GM23338 (cell line): ENCODE measurements around the gene POGZ. TPM values are rescaled to one million over a fixed set of nuclear protein-coding genes. Genes with fewer than 3 reads are reported as not detected.

Experiments
- ATAC-seq: fragments of 200-7000 bp; cut with Tn5 transposase; 3 replicates; pipeline ENCODE4 v1.9.1; 2020
- DNase-seq: peaks from one replicate; pipeline ENCODE4 v3.0.0-alpha.2; 2015; ENCODE audit warnings: low spot score
- H2AFZ ChIP-seq: fragments of 200-600 bp; sonication (generic); 2 replicates; pipeline ENCODE4 v1.8.0; 2016; ENCODE audit warnings: antibody characterized with exemption, mild to moderate bottlenecking, moderate library complexity
- H3F3A ChIP-seq: fragments of 200-600 bp; sonication (generic); replicated peaks from 2 replicates; pipeline ENCODE4 v1.8.0; 2017; ENCODE audit warnings: antibody characterized with exemption, mixed run types, low read depth
- H3K27ac ChIP-seq: fragments of 200-600 bp; sonication (generic); 2 replicates; pipeline ENCODE4 v1.6.1; 2016; ENCODE audit warnings: low read depth
- H3K27me3 ChIP-seq: fragments of 200-600 bp; sonication (generic); 2 replicates; pipeline ENCODE4 v1.8.0; 2016; ENCODE audit warnings: mild to moderate bottlenecking, mixed run types, moderate library complexity; ENCODE audit not compliant: insufficient read depth
- H3K36me3 ChIP-seq: fragments of 200-600 bp; sonication (generic); 2 replicates; pipeline ENCODE4 v1.8.0; 2016; ENCODE audit warnings: mild to moderate bottlenecking; ENCODE audit not compliant: insufficient read depth
- H3K4me1 ChIP-seq: fragments of 200-600 bp; sonication (generic); 2 replicates; pipeline ENCODE4 v1.8.0; 2016; ENCODE audit warnings: mild to moderate bottlenecking, moderate library complexity; ENCODE audit not compliant: insufficient read depth
- H3K4me2 ChIP-seq: fragments of 200-600 bp; sonication (generic); 2 replicates; pipeline ENCODE4 v1.7.1; 2017; ENCODE audit warnings: mixed run types
- H3K4me3 ChIP-seq: fragments of 200-600 bp; sonication (generic); 2 replicates; pipeline ENCODE4 v1.6.1; 2016; ENCODE audit warnings: mixed run types
- H3K79me2 ChIP-seq: fragments of 200-600 bp; sonication (generic); replicated peaks from 2 replicates; pipeline ENCODE4 v1.8.0; 2017; ENCODE audit warnings: mild to moderate bottlenecking; ENCODE audit not compliant: insufficient read depth
- H3K9me2 ChIP-seq: fragments of 200-600 bp; sonication (generic); 2 replicates; pipeline ENCODE4 v1.8.0; 2017; ENCODE audit not compliant: insufficient read depth
- H4K20me1 ChIP-seq: fragments of 200-600 bp; sonication (generic); replicated peaks from 2 replicates; pipeline ENCODE4 v1.8.0; 2017; ENCODE audit warnings: mild to moderate bottlenecking; ENCODE audit not compliant: insufficient read depth
- H3K27ac Mint-ChIP-seq: 2 replicates; pipeline ENCODE4 v1.8.0; 2020; ENCODE audit warnings: inconsistent platforms, mild to moderate bottlenecking, moderate library complexity, mixed read lengths
- H3K27me3 Mint-ChIP-seq: 3 replicates; pipeline ENCODE4 v1.8.0; 2022; ENCODE audit warnings: low read depth, mild to moderate bottlenecking, moderate library complexity, mixed read lengths, inconsistent platforms; ENCODE audit not compliant: insufficient read depth, poor library complexity
- H3K36me3 Mint-ChIP-seq: 3 replicates; pipeline ENCODE4 v1.8.0; 2021; ENCODE audit warnings: low read depth, mild to moderate bottlenecking, inconsistent platforms, moderate library complexity, mixed read lengths
- H3K4me1 Mint-ChIP-seq: 3 replicates; pipeline ENCODE4 v1.8.0; 2020; ENCODE audit warnings: mild to moderate bottlenecking, inconsistent platforms, mixed read lengths
- H3K4me3 Mint-ChIP-seq: 3 replicates; pipeline ENCODE4 v1.8.0; 2021; ENCODE audit warnings: moderate library complexity, mild to moderate bottlenecking, inconsistent platforms, mixed read lengths
- H3K9me3 Mint-ChIP-seq: 3 replicates; pipeline ENCODE4 v1.8.0; 2020; ENCODE audit warnings: moderate library complexity, mild to moderate bottlenecking, inconsistent platforms, mixed read lengths
- CREB1 ChIP-seq: fragments of 250-450 bp; sonication (Bioruptor Pico); IDR thresholded peaks from 2 replicates; pipeline ENCODE4 v1.5.0; 2020; ENCODE audit warnings: low read depth, mild to moderate bottlenecking, moderate library complexity
- CTCF ChIP-seq, 2 experiments: fragments of 200-600 bp in 1 of 2; sonication (generic) in 1 of 2; conservative IDR thresholded peaks; 2 replicates each; pipeline versions ENCODE4 v1.5.1 to v1.6.1; 2016 to 2017; ENCODE audit warnings: antibody characterized with exemption in 2 of 2, low read depth in 2 of 2, mild to moderate bottlenecking in 2 of 2, moderate library complexity in 1 of 2
- EZH2 ChIP-seq: fragments of 200-600 bp; sonication (generic); IDR thresholded peaks from one replicate; pipeline ENCODE4 v1.8.0; 2017; ENCODE audit warnings: antibody characterized with exemption, mild to moderate bottlenecking, low read depth; ENCODE audit not compliant: unreplicated experiment
- EZH2phosphoT487 ChIP-seq: fragments of 200-600 bp; sonication (generic); IDR thresholded peaks from one replicate; pipeline ENCODE4 v1.8.1; 2018; ENCODE audit warnings: antibody characterized with exemption; ENCODE audit not compliant: unreplicated experiment
- JUNB ChIP-seq: IDR thresholded peaks from one replicate; pipeline ENCODE4 v1.6.1; 2016; ENCODE audit warnings: antibody characterized with exemption; ENCODE audit not compliant: unreplicated experiment
- NANOG ChIP-seq: IDR thresholded peaks from 2 replicates; pipeline ENCODE4 v1.6.1; 2016; ENCODE audit warnings: antibody characterized with exemption, borderline replicate concordance
- POLR2AphosphoS5 ChIP-seq: IDR thresholded peaks from 2 replicates; pipeline ENCODE4 v1.6.1; 2016; ENCODE audit warnings: antibody characterized with exemption, low read depth
- REST ChIP-seq: IDR thresholded peaks from one replicate; pipeline ENCODE4 v1.6.1; 2018; ENCODE audit warnings: antibody characterized with exemption; ENCODE audit not compliant: unreplicated experiment
- STAT1 ChIP-seq: IDR thresholded peaks from one replicate; pipeline ENCODE4 v1.6.1; 2016; ENCODE audit warnings: antibody characterized with exemption; ENCODE audit not compliant: unreplicated experiment
- ZNF114 ChIP-seq: fragments of 250-450 bp; sonication (Bioruptor Pico); IDR thresholded peaks from 2 replicates; pipeline ENCODE4 v1.5.0; 2020; ENCODE audit warnings: mild to moderate bottlenecking, moderate library complexity
- ZNF331 ChIP-seq: fragments of 250-450 bp; sonication (Bioruptor Pico); IDR thresholded peaks from 2 replicates; pipeline ENCODE4 v1.5.0; 2020; ENCODE audit warnings: low read depth, mild to moderate bottlenecking, moderate library complexity
- ZNF462 ChIP-seq: fragments of 250-450 bp; sonication (Bioruptor Pico); IDR thresholded peaks from 2 replicates; pipeline ENCODE4 v1.5.0; 2020; ENCODE audit warnings: mild to moderate bottlenecking, moderate library complexity
- polyA plus RNA-seq: library from polyadenylated mRNA; unstranded; fragments of >200 nt; fragmentation: Nextera tagmentation; extraction: Ambion mirVana; gene quantifications from 2 replicates; pipeline ENCODE4 v1.2.1, GENCODE V29; 2016
- total RNA-seq: library from RNA; depleted of rRNA; stranded (reverse); fragments of >200 nt; shearing (Covaris generic); gene quantifications from 2 replicates; pipeline ENCODE4 v1.2.3, GENCODE V29; 2014

Gene POGZ
- total and polyA plus RNA-seq, 2 experiments from 2014 or later = 47.0 to 72.5 TPM

DNA sequence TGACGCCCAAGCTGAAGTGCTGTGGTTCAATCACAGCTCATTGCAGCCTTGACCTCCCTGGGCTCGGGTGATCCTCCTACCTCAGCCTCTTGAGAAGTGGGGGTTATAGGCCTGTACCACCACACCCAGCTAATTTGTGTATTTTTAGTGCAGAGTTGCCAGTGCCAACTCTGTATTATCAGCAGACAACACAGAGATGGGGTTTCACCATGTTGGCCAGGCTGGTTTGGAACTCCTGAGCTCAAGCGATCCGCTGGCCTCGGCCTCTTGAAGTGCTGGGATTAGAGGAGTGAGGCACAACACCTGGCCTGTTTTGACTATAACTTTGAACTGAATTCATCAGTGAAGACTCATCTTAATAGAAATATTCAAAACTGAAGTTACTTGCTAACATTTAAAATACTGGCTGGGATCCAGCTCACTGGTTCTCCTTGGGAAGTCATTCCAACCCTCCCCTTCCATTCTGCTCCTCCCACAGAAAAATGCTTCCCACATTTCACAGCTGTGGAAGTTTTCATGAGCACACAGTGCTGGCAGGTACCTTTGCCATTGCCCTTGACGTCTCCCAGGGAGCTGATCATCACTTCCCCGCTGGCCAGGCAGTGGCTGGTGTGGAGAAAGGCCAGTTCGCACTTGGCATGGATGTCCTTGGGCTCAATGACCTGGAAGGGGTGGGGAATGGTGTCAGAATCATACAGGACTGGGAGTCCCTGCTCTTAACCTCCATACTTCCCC lies 91.5 kb downstream of the POGZ start:
- no peaks in the 10 kb centered on the region for H3K9me2 ChIP-seq
- Mint-ChIP-seq H3K4me3 (no peak overlapping the region), H3K27ac (no peak overlapping the region)

More for the DNA sequence above, 91.5 kb downstream of the POGZ start:
- H3K4me2 ChIP-seq = no peak overlapping the region
- peaks cover 13% of the 10 kb centered on the region for H3K9me3 Mint-ChIP-seq
- H3K36me3 ChIP-seq = no peaks in the 10 kb centered on the region
- H3K27me3 Mint-ChIP-seq = peaks cover 13% of the 10 kb centered on the region
- TF ChIP-seq ZNF114 (CRISPR knock-in tag) = no peak
- no peak for TF ChIP-seq CTCF (conservative IDR thresholded peaks at IDR 0.05; ENCODE audit: low read depth in 2 of 2)
- no peak for TF ChIP-seq ZNF331 (CRISPR knock-in tag)
- TF ChIP-seq EZH2phosphoT487 = no peak
- no peak for TF ChIP-seq JUNB
- TF ChIP-seq STAT1 = no peak
- TF ChIP-seq NANOG = no peak
- TF ChIP-seq REST = no peak
- TF ChIP-seq ZNF462 = no peak
- TF ChIP-seq EZH2 = no peak
- TF ChIP-seq CREB1 (CRISPR knock-in tag) = no peak
- TF ChIP-seq POLR2AphosphoS5 = no peak
- H2AFZ ChIP-seq = no peak overlapping the region
- peaks cover 16% of the 10 kb centered on the region for H3K4me1 ChIP-seq
- DNase-seq (no peak), ATAC-seq (no peak)
- H3K27ac ChIP-seq = no peak overlapping the region
- H3F3A ChIP-seq = no peaks in the 10 kb centered on the region
- H3K79me2 ChIP-seq = no peaks in the 10 kb centered on the region
- no peaks in the 10 kb centered on the region for H4K20me1 ChIP-seq
- H3K27me3 ChIP-seq = no peaks in the 10 kb centered on the region
- peaks cover 15% of the 10 kb centered on the region for H3K4me1 Mint-ChIP-seq
- H3K4me3 ChIP-seq = no peak overlapping the region
- peaks cover 26% of the 10 kb centered on the region for H3K36me3 Mint-ChIP-seq
